Erythroblast (primary cell): ENCODE data around the gene L3MBTL4.

ENCODE experiments used
- GATA1 ChIP-seq: IDR thresholded peaks from 2 replicates; pipeline ENCODE4 v1.6.1; 2011; ENCODE audit warnings: low read depth, mild to moderate bottlenecking, control low read depth, low read length, moderate library complexity
- POLR2A ChIP-seq: IDR thresholded peaks from 2 replicates; pipeline ENCODE4 v1.6.1; 2011; ENCODE audit warnings: mild to moderate bottlenecking, low read length

GRCh38 chr18:6113650-6114049 is 301.1 kb downstream of the L3MBTL4 start:
- TF ChIP-seq POLR2A (no peak), GATA1 (no peak)
